ENCODE results near the gene DGKG.

DGKG gene

DNA sequence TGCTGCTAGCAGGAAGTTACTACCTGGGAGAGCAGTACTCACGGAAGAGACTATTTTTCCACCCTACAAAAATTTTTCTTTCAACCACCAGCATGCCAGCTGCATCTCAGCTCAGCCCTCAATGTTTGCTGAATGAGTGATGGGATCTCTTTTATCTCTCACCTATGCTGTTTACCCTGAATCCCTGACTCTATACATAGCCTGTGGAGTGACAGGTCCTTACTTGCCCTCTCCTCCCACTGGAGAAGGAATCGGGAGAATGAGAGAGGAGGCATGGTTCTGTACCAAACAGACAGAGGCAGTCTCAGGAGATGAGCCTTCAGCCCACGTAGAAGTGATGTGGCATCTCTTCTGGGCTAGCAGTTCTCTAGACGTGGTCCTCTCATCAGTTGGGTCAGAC is 6.7 kb upstream of the DGKG start:
- DNase-seq (ENCODE audit: insufficient read length, low spot score): no peak
- no peak for FAIRE-seq
- TF ChIP-seq PAX5 (IDR thresholded peaks at IDR 0.05; ENCODE audit: insufficient read depth, low read length, severe bottlenecking): no peak
- no peak for TF ChIP-seq SPI1 (IDR thresholded peaks at IDR 0.05; ENCODE audit: low read depth, low read length)
- TF ChIP-seq POLR2AphosphoS5 (IDR thresholded peaks at IDR 0.05; ENCODE audit: low read depth, low read length): no peak
- TF ChIP-seq TAF1 (IDR thresholded peaks at IDR 0.05; ENCODE audit: low read depth, low read length): no peak

DNA sequence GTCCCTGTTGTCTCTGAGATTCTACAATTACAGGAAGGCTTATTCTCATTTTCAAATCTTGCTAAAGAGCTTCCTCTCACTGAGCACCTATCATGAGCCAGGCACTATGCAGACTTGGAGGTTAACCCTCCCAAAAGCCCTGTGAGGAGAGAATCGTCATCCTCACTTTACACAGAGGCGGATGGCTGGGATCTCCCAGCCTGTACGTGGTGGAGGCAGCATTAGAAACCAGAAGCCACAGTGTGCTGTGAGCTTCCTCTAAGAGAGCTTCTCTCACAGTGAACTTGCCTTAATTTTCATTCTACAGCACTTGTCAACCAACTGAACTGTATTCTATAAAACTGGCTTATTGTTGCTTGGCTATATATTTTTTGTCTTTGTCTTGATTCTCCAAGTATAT is 6.1 kb upstream of the DGKG start:
- DNase-seq (ENCODE audit: insufficient read length, low spot score) (no peak), FAIRE-seq (no peak)

DNA sequence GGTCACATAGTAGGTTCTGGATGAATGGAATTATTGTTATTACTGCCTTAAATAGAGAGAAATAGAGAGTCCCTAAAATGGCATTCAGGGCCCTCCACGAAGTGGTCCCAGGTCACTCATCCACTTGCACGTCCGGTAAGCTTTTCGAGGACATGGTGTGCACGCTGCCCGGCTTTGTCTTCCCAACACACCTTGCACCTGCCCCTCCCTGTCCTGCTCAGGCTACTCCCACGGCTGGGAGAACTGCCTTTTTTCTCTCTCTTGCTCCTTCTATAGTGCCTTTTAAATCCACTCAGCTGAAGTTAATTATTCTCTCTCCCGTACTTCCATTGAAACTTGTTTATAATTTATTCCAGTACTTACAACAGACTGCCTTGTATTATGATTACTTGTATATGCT is 5.6 kb upstream of the DGKG start:
- FAIRE-seq: no peak
- no peak for DNase-seq (ENCODE audit: insufficient read length, low spot score)
- TF ChIP-seq POLR2A (IDR thresholded peaks at IDR 0.05; ENCODE audit: low read depth, low read length) (no peak), TAF1 (IDR thresholded peaks at IDR 0.05; ENCODE audit: low read depth, low read length) (no peak)

More for the DNA sequence above, 6.1 kb upstream of the DGKG start:
- TF ChIP-seq POLR2AphosphoS5 (IDR thresholded peaks at IDR 0.05; ENCODE audit: low read depth, low read length) (no peak), PAX5 (IDR thresholded peaks at IDR 0.05; ENCODE audit: insufficient read depth, low read length, severe bottlenecking) (no peak), POU2F2 (IDR thresholded peaks at IDR 0.05; ENCODE audit: low read depth, low read length) (no peak), TAF1 (IDR thresholded peaks at IDR 0.05; ENCODE audit: low read depth, low read length) (no peak), SPI1 (IDR thresholded peaks at IDR 0.05; ENCODE audit: low read depth, low read length) (no peak), POLR2A (IDR thresholded peaks at IDR 0.05; ENCODE audit: low read depth, low read length) (no peak)

DNA sequence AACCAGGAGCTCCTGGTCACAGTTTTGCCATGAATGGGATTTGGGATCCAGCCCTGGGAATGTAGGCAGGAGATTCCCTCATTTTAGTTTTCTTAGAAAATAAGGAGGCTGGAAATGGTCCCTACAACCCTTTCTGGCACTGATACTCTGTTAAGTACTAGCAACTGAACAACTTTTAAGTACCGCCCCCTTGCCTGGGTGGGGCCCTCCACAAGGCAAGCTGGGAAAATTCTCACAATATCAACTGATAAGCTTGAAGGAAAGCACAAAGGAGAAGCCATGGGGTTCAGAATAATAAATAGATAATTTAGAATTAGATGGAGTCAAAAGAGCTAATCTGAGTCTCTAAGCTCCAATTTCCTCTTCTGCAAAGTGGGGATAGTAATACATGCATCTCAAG is 4.2 kb upstream of the DGKG start:
- no peak for DNase-seq (ENCODE audit: insufficient read length, low spot score)
- TF ChIP-seq POU2F2 (IDR thresholded peaks at IDR 0.05; ENCODE audit: low read depth, low read length): no peak
- FAIRE-seq: no peak

DNA sequence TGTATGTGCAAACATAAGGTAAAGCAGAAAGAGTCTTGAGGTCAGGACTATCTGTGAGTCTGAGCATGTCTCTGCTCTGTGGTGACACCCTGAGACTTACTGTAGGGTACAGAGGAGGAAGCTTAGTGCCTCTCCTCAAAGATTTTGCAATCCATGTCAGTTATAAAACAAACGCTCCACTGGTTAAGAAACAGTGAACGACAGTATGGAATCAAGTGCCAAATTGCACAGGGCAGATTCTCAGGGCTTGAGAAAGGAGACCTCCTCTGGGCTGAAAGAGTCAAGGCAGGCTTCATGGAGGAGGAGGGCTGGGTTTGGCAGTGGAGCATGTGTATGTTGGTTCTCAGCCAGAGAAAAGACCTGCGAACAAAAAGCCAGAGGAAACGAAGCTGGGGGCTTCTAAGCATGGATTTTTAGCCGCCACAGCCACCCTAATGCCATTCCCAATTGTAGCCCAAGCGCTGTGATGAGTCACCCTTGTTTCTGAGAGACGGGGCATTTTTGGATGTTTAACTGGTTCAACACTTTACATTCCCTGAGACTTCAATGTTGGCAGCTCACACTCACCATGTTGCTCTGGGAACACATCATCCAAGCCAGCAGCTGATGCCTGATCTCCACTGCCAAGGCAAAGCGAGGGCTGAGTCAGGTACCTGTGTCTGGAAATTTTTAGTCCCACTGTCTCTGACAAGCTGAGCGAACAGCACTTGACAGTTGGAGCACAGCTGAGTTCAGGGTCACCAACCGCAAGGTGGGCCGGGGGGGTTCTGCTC is 3.4 kb upstream of the DGKG start:
- FAIRE-seq: no peak
- no peak for DNase-seq (ENCODE audit: insufficient read length, low spot score)
- TF ChIP-seq PAX5 (IDR thresholded peaks at IDR 0.05; ENCODE audit: insufficient read depth, low read length, severe bottlenecking): no peak
- TF ChIP-seq TAF1 (IDR thresholded peaks at IDR 0.05; ENCODE audit: low read depth, low read length): no peak
- TF ChIP-seq POU2F2 (IDR thresholded peaks at IDR 0.05; ENCODE audit: low read depth, low read length): no peak
- no peak for TF ChIP-seq SPI1 (IDR thresholded peaks at IDR 0.05; ENCODE audit: low read depth, low read length)
- no peak for TF ChIP-seq POLR2AphosphoS5 (IDR thresholded peaks at IDR 0.05; ENCODE audit: low read depth, low read length)
- no peak for TF ChIP-seq POLR2A (IDR thresholded peaks at IDR 0.05; ENCODE audit: low read depth, low read length)

DNA sequence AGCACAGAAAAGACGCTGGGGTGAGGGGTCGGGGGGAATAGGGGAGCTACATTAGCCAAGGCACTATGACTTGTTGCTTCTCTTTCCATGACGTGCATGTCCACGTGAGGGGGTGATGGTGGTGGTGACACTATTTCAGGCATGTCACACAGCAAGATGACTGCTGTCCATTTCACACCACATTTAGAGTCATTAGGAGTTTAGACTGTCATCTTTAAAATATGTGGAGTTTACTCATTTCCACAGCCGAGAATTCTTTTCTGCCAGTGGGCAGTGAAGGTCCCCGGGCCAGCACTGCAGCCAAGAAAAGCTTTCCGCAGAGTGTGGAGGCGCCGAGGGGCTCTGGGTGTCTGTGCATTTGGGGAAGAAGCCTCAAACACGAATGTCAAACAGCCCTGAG is 954 bp upstream of the DGKG start:
- no peak for DNase-seq (ENCODE audit: insufficient read length, low spot score)
- FAIRE-seq: peak; percentile 35
- TF ChIP-seq SPI1 (IDR thresholded peaks at IDR 0.05; ENCODE audit: low read depth, low read length) (no peak), TAF1 (IDR thresholded peaks at IDR 0.05; ENCODE audit: low read depth, low read length) (no peak), POLR2AphosphoS5 (IDR thresholded peaks at IDR 0.05; ENCODE audit: low read depth, low read length) (no peak), PAX5 (IDR thresholded peaks at IDR 0.05; ENCODE audit: insufficient read depth, low read length, severe bottlenecking) (no peak), POU2F2 (IDR thresholded peaks at IDR 0.05; ENCODE audit: low read depth, low read length) (no peak), POLR2A (IDR thresholded peaks at IDR 0.05; ENCODE audit: low read depth, low read length) (no peak)

DNA sequence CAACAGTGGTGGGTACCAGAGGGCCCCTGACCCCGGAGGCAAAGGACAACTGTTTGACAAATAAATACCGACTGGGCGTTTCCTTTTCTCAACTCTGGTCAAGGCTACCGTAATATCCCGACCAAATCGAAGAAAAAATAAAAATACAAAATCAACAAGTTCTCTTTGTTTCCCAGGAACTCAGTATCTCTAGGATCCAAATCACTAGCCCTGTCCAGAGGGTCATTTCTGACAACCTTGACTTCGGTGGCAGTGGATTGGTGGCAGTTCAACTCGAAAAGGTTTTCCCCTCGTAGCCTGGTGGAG is 456 bp upstream of the DGKG start:
- TF ChIP-seq POU2F2 (IDR thresholded peaks at IDR 0.05; ENCODE audit: low read depth, low read length): no peak
- no peak for TF ChIP-seq POLR2AphosphoS5 (IDR thresholded peaks at IDR 0.05; ENCODE audit: low read depth, low read length)
- no peak for TF ChIP-seq SPI1 (IDR thresholded peaks at IDR 0.05; ENCODE audit: low read depth, low read length)
- no peak for TF ChIP-seq PAX5 (IDR thresholded peaks at IDR 0.05; ENCODE audit: insufficient read depth, low read length, severe bottlenecking)
- TF ChIP-seq TAF1 (IDR thresholded peaks at IDR 0.05; ENCODE audit: low read depth, low read length): no peak
- no peak for TF ChIP-seq POLR2A (IDR thresholded peaks at IDR 0.05; ENCODE audit: low read depth, low read length)
- FAIRE-seq (no peak), DNase-seq (ENCODE audit: insufficient read length, low spot score) (no peak)

DNA sequence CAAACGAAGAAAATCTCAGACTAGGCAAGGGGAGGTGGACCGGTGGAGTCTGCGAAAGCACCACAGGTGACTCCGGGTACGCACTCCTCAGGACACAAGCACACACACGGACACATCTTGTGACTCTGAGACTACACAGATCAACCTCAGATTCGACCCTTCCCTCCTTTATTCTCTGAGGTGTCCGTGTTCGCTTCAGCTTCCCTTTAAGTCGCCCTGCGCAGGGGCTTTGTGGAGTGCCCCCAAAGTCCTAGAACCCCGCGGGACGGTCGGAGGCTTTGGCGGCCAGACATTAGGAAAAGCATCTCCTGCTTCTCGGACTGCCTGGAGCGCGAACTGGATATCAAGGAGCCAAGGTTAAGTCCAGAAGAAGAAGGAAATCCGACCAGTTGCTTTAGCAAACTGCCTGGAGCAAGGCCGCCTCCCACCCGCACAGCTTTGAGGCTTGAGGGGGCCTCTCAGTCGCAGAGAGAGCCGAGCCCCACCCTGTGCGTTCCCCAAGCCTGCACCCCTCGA is 730 bp downstream of the DGKG start:
- FAIRE-seq (peak; percentile 73), DNase-seq (ENCODE audit: insufficient read length, low spot score) (no peak)
- TF ChIP-seq POLR2AphosphoS5 (IDR thresholded peaks at IDR 0.05; ENCODE audit: low read depth, low read length) (no peak), TAF1 (IDR thresholded peaks at IDR 0.05; ENCODE audit: low read depth, low read length) (no peak)

DNA sequence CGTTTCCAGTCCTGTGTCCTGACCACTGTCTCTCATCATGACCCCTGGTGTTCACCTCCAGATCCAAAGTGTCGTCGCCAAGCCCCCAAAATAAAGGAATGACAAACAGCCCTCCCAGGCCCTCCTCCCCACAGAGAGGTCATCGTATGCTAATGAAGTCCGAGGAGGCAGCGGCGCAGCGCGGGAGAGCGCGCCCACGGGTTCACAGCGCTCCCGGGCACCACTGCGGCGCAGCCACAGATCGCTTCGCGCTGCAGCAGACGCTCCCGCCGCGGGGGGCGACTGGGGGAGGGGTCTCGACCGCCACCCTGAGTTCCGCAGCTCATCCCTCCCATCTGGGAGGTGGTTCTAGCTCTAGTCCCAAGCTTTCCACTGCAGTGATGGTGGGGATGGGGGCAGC is 1.3 kb downstream of the DGKG start:
- FAIRE-seq (no peak), DNase-seq (ENCODE audit: insufficient read length, low spot score) (no peak)
- TF ChIP-seq TAF1 (IDR thresholded peaks at IDR 0.05; ENCODE audit: low read depth, low read length) (no peak), POU2F2 (IDR thresholded peaks at IDR 0.05; ENCODE audit: low read depth, low read length) (no peak), POLR2AphosphoS5 (IDR thresholded peaks at IDR 0.05; ENCODE audit: low read depth, low read length) (no peak), SPI1 (IDR thresholded peaks at IDR 0.05; ENCODE audit: low read depth, low read length) (no peak), PAX5 (IDR thresholded peaks at IDR 0.05; ENCODE audit: insufficient read depth, low read length, severe bottlenecking) (no peak), POLR2A (IDR thresholded peaks at IDR 0.05; ENCODE audit: low read depth, low read length) (no peak)

DNA sequence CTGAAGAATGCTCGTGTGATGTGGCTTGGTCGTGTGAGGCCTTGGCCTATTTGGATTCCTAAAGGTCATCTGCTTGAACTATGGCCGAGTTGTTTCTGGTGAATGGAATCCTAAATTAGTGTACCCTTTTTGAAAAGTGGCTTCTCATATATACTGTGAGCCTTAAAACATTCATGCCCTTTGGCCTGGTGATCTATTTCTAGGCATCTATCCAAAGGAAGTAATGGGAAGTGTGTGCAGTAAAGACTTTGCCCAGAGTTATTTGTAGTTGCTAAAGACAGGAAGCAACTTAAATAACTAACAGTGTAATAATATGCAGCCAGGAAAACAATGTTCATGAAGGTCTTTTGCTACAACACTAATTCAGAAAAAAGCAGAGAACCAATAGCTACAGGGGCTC is 3.0 kb downstream of the DGKG start:
- no peak for TF ChIP-seq PAX5 (IDR thresholded peaks at IDR 0.05; ENCODE audit: insufficient read depth, low read length, severe bottlenecking)
- TF ChIP-seq POLR2AphosphoS5 (IDR thresholded peaks at IDR 0.05; ENCODE audit: low read depth, low read length): no peak
- no peak for TF ChIP-seq POU2F2 (IDR thresholded peaks at IDR 0.05; ENCODE audit: low read depth, low read length)
- TF ChIP-seq SPI1 (IDR thresholded peaks at IDR 0.05; ENCODE audit: low read depth, low read length): no peak
- TF ChIP-seq TAF1 (IDR thresholded peaks at IDR 0.05; ENCODE audit: low read depth, low read length): no peak
- TF ChIP-seq POLR2A (IDR thresholded peaks at IDR 0.05; ENCODE audit: low read depth, low read length): no peak
- FAIRE-seq: no peak

More for the DNA sequence above, 3.0 kb downstream of the DGKG start:
- no peak for DNase-seq (ENCODE audit: insufficient read length, low spot score)
